ENCODE measurements around the gene STMN3. TPM values are rescaled to one million over a fixed set of nuclear protein-coding genes. Genes with fewer than 3 reads are reported as not detected.
"Not testable (repeated sequence)": the region's sequence is repeated elsewhere in the genome, so short reads cannot be mapped to it uniquely, and the experiment has no call there.

Gene STMN3
- polyA plus RNA-seq, 3 donors, result 22.0 to 26.7 (median 23.8) TPM

GRCh38 chr20:63640086-63640485, 13.1 kb downstream of the STMN3 start:
- no peak for DNase-seq (ENCODE audit: low read depth in 3 of 3, low spot score in 2 of 3)

GRCh38 chr20:63639093-63639975, 13.9 kb downstream of the STMN3 start:
- DNase-seq (ENCODE audit: low read depth in 3 of 3, low spot score in 2 of 3), result no peak

GRCh38 chr20:63636752-63637628, 16.2 kb downstream of the STMN3 start:
- no peak for DNase-seq (ENCODE audit: low read depth in 3 of 3, low spot score in 2 of 3)

DNA sequence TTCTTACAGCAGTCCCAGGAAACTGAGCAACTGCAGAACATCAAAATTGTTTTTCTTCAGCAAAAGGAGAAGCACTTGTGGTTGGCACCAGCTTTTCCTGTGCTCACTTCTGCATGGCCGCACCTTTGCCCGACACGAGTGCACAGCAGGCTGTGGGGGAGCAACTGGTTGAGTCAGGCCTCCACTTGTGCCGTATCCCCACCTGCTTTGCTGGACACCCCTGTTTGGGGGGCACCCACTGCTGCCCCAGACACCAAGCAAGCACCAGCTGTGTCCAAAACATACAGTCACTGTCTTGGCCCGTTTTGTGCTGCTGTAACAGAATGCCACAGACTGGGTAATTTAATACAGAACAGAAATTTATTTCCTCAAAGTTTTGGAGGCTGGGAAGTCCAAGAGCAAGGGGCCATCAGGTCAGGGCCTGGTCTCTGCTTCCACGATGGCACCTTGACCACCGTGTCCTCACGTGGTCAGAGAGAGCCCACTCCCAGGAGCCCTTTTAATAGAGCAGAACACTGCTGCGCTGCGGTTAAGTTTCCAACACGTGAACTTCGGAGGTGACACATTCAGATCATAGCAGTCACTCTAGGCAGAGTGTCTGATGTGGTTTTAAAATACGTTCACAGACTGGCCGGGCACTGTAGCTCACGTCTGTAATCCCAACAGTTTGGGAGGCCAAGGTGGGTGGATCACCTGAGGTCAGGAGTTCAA, 17.6 kb downstream of the STMN3 start:
- no peak for DNase-seq (ENCODE audit: low read depth in 3 of 3, low spot score in 2 of 3)

- DNase-seq (ENCODE audit: low read depth in 3 of 3, low spot score in 2 of 3), result no peak
These were observed 19.5 kb downstream of the STMN3 start for GRCh38 chr20:63633732-63634131.

DNA sequence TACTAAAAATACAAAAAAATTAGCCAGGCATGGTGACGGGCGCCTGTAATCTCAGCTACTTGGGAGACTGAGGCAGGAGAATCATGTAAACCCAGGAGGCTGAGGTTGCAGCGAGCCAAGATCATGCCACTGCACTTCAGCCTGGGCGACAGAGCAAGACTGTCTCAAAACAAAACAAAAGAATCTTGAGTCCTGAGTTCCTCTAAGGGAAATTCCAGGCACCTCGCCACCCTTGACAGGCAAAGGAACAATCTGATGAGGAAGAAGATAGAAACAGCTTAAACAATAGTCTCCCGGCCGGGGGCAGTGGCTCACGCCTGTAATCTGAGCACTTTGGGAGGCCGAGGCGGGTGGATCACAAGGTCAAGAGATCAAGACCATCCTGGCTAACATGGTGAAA, 21.8 kb downstream of the STMN3 start:
- not testable (repeated sequence) for DNase-seq (ENCODE audit: low read depth in 3 of 3, low spot score in 2 of 3)

GRCh38 chr20:63630956-63631355, 22.3 kb downstream of the STMN3 start:
- not testable (repeated sequence) for DNase-seq (ENCODE audit: low read depth in 3 of 3, low spot score in 2 of 3)

GRCh38 chr20:63628246-63628975, 24.8 kb downstream of the STMN3 start:
- no peak for DNase-seq (ENCODE audit: low read depth in 3 of 3, low spot score in 2 of 3)

DNA sequence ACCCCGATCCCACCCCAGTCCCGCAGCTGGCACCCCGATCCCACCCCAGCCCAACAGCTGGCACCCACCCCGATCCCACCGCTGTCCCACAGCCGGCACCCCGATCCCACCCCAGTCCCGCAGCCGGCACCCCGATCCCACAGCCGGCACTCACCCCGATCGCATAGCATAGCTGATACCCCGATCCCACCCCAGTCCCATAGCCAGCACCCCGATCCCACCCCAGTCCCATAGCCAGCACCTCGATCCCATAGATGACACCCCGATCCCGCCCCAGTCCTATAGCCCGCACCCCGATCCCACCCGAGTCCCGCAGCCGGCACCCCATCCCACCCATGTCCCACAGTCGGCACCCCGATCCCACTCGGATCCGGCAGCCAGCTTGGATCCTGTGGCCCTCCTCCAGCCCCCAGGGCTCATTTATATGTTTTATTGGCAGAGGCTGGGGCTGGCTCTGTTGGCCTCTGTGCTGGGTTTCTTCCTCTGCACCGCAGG, 25.4 kb downstream of the STMN3 start:
- DNase-seq (ENCODE audit: low read depth in 3 of 3, low spot score in 2 of 3), result no peak

GRCh38 chr20:63627129-63627750, 26.0 kb downstream of the STMN3 start:
- DNase-seq (ENCODE audit: low read depth in 3 of 3, low spot score in 2 of 3), result peak in 1 of 3 donors; percentile 83

GRCh38 chr20:63626424-63627128, 26.6 kb downstream of the STMN3 start, which contains the start of gene GMEB2:
TSS of gene GMEB2 (minus strand) at chr20:63627101. CDS start at chr20:63619397, 7,704 bp downstream.
- peak in 1 of 3 donors; percentile 47 for DNase-seq (ENCODE audit: low read depth in 3 of 3, low spot score in 2 of 3)

DNA sequence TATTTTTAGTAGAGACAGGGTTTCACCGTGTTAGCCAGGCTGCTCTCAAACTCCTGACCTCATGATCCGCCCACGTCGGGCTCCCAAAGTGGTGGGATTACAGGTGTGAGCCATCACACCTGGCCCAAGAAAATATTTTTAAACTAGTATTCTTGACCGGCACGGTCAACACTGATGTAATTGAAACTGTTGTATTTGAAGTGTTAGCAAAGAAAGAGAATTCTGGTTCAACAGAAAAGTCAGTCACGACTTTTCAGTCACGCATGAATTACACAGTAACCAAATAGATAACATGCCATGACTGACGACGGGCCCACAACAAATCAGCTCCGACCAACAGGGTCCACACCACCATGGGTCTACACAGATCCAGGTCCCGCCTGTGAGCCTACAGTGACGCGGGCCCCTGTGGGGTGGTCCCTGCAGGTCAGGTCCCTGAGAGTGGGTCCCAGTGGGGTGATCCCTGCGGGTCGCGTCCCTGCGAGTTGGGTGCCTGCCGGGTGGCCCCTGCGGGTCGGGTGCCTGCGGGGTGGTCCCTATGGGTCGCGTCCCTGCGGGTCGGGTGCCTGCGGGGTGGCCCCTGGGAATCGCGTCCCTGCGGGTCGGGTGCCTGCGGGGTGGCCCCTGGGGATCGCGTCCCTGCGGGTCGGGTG, 27.3 kb downstream of the STMN3 start:
- no peak for DNase-seq (ENCODE audit: low read depth in 3 of 3, low spot score in 2 of 3)

DNA sequence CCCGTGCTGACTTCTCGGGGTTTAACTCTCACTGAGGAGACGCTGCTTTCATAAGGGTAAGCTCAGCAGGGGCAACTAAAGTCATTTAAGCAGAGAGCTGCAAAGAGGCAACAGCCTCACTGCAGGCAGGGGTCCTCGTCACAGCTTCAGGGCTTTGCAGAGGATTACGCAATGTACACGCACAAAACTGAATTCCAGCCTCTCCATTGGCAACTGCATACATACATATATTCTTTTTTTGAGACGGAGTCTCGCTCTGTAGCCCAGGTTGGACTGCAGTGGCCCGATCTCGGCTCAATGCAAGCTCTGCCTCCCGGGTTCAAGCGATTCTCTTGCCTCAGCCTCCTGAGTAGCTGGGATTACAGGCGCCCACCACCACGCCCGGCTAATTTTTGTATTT, 28.7 kb downstream of the STMN3 start:
- DNase-seq (ENCODE audit: low read depth in 3 of 3, low spot score in 2 of 3), result no peak

DNA sequence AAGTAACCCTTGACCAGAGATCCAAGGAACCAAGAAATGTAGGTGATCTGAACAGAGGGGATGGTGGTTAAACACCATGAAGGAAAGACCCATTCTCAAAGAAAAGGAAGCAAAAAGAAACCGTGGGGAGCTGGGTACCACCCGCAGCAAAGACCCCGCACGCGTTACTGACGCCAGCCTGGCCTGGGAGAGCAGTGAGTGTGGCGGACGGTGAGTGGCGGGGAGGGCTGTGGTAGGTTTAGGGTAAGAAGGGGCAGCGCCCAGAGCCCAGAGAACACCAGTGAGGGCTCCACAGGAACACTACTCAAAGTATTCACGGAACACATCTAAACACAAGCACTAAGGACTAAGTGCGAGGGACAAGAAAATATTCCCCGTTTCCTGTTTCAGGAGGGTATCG, 30.5 kb downstream of the STMN3 start:
- DNase-seq (ENCODE audit: low read depth in 3 of 3, low spot score in 2 of 3), result no peak

- no peak for DNase-seq (ENCODE audit: low read depth in 3 of 3, low spot score in 2 of 3)
These were observed 31.1 kb downstream of the STMN3 start for GRCh38 chr20:63622096-63622495.

- no peak for DNase-seq (ENCODE audit: low read depth in 3 of 3, low spot score in 2 of 3)
These were observed 32.2 kb downstream of the STMN3 start for GRCh38 chr20:63620991-63621390.

GRCh38 chr20:63619505-63619904, 33.7 kb downstream of the STMN3 start:
- no peak for DNase-seq (ENCODE audit: low read depth in 3 of 3, low spot score in 2 of 3)

- DNase-seq (ENCODE audit: low read depth in 3 of 3, low spot score in 2 of 3), result no peak
These were observed 34.1 kb downstream of the STMN3 start for GRCh38 chr20:63619086-63619485.

Measured in right renal cortex interstitium (tissue), 3 donors.